ENCODE results near the gene CA9. TPM values are rescaled to one million over a fixed set of nuclear protein-coding genes. Genes with fewer than 3 reads are reported as not detected.
"Not testable (repeated sequence)": the region's sequence is repeated elsewhere in the genome, so short reads cannot be mapped to it uniquely, and the experiment has no call there.

CA9 gene
- 0.40 TPM in 1 of 2 replicates, not detected in the other for total RNA-seq

GRCh38 chr9:35673132-35674024 lies at the start of gene CA9:
Gene CA9, plus strand, starts transcription at chr9:35673928. Its CDS starts 32 bp downstream, at chr9:35673960.
- DNase-seq (ENCODE audit: low read depth, low spot score) = no peak

GRCh38 chr9:35627575-35627974 lies 46.2 kb upstream of the CA9 start:
- DNase-seq (ENCODE audit: low read depth, low spot score) = no peak

- DNase-seq (ENCODE audit: low read depth, low spot score) = no peak
Observed at GRCh38 chr9:35628389-35628991, 45.2 kb upstream of the CA9 start.

- no peak for DNase-seq (ENCODE audit: low read depth, low spot score)
Observed at GRCh38 chr9:35629597-35629996, 44.1 kb upstream of the CA9 start.

- DNase-seq (ENCODE audit: low read depth, low spot score) = no peak
Observed at GRCh38 chr9:35635730-35636129, 38.0 kb upstream of the CA9 start.

- DNase-seq (ENCODE audit: low read depth, low spot score) = no peak
Observed at GRCh38 chr9:35636135-35636876, 37.4 kb upstream of the CA9 start.

- DNase-seq (ENCODE audit: low read depth, low spot score) = not testable (repeated sequence)
Observed at GRCh38 chr9:35636877-35637246, 36.9 kb upstream of the CA9 start.

- not testable (repeated sequence) for DNase-seq (ENCODE audit: low read depth, low spot score)
Observed at GRCh38 chr9:35637427-35637955, 36.2 kb upstream of the CA9 start.

GRCh38 chr9:35638751-35639150 lies 35.0 kb upstream of the CA9 start:
- not testable (repeated sequence) for DNase-seq (ENCODE audit: low read depth, low spot score)

GRCh38 chr9:35639225-35639624 lies 34.5 kb upstream of the CA9 start:
- DNase-seq (ENCODE audit: low read depth, low spot score) = not testable (repeated sequence)

GRCh38 chr9:35639631-35640030 lies 34.1 kb upstream of the CA9 start:
- no peak for DNase-seq (ENCODE audit: low read depth, low spot score)

- DNase-seq (ENCODE audit: low read depth, low spot score) = not testable (repeated sequence)
Observed at GRCh38 chr9:35640431-35640830, 33.3 kb upstream of the CA9 start.

- not testable (repeated sequence) for DNase-seq (ENCODE audit: low read depth, low spot score)
Observed at GRCh38 chr9:35641478-35641877, 32.2 kb upstream of the CA9 start.

GRCh38 chr9:35643046-35643445 lies 30.7 kb upstream of the CA9 start:
- no peak for DNase-seq (ENCODE audit: low read depth, low spot score)

GRCh38 chr9:35645736-35646135 lies 28.0 kb upstream of the CA9 start:
- DNase-seq (ENCODE audit: low read depth, low spot score) = not testable (repeated sequence)

GRCh38 chr9:35646153-35646532 lies 27.6 kb upstream of the CA9 start:
- no peak for DNase-seq (ENCODE audit: low read depth, low spot score)

- DNase-seq (ENCODE audit: low read depth, low spot score) = no peak
Observed at GRCh38 chr9:35646533-35647265, 27.0 kb upstream of the CA9 start.

- no peak for DNase-seq (ENCODE audit: low read depth, low spot score)
Observed at GRCh38 chr9:35649431-35650340, 24.0 kb upstream of the CA9 start.

- DNase-seq (ENCODE audit: low read depth, low spot score) = no peak
Observed at GRCh38 chr9:35650341-35651158, 23.2 kb upstream of the CA9 start, which contains the start of gene SIT1. Gene SIT1, minus strand, starts transcription at chr9:35650931. Its CDS starts 78 bp downstream, at chr9:35650853.
